Ishikawa (cell line): ENCODE data around the gene R3HDM4.

Experiments used
- CEBPB ChIP-seq: IDR thresholded peaks from 2 replicates; pipeline ENCODE4 v1.6.1; 2012
- CREB1 ChIP-seq: IDR thresholded peaks from 2 replicates; pipeline ENCODE4 v1.6.1; 2012; ENCODE audit warnings: low read depth
- EGR1 ChIP-seq: IDR thresholded peaks from 2 replicates; pipeline ENCODE4 v1.6.1; 2012
- EP300 ChIP-seq: IDR thresholded peaks from 2 replicates; pipeline ENCODE4 v1.6.1; 2012; ENCODE audit warnings: borderline replicate concordance
- FOXM1 ChIP-seq: IDR thresholded peaks from 2 replicates; pipeline ENCODE4 v1.6.1; 2012; ENCODE audit warnings: low read depth, borderline replicate concordance
- NFIC ChIP-seq: IDR thresholded peaks from 2 replicates; pipeline ENCODE4 v1.6.1; 2012
- RAD21 ChIP-seq: IDR thresholded peaks from 2 replicates; pipeline ENCODE4 v1.6.1; 2012; ENCODE audit warnings: low read depth
- TAF1 ChIP-seq: IDR thresholded peaks from 2 replicates; pipeline ENCODE4 v1.6.1; 2012; ENCODE audit warnings: low read depth, mild to moderate bottlenecking
- TCF12 ChIP-seq: IDR thresholded peaks from 2 replicates; pipeline ENCODE4 v1.6.1; 2012; ENCODE audit warnings: low read depth
- TEAD4 ChIP-seq: IDR thresholded peaks from 2 replicates; pipeline ENCODE4 v1.6.1; 2012
- YY1 ChIP-seq: IDR thresholded peaks from 2 replicates; pipeline ENCODE4 v1.6.1; 2012; ENCODE audit warnings: low read depth
- ZBTB7A ChIP-seq: IDR thresholded peaks from 2 replicates; pipeline ENCODE4 v1.6.1; 2012; ENCODE audit warnings: low read depth
- TF ChIP-seq, protein P1 (sequence below): IDR thresholded peaks from 2 replicates; pipeline ENCODE4 v1.6.1; 2012
- TF ChIP-seq, protein P2 (sequence below): IDR thresholded peaks from 2 replicates; pipeline ENCODE4 v1.6.1; 2012; ENCODE audit warnings: low read depth, mild to moderate bottlenecking
- TF ChIP-seq, protein P3 (sequence below): IDR thresholded peaks from 2 replicates; pipeline ENCODE4 v1.6.1; 2012

R3HDM4 gene

DNA sequence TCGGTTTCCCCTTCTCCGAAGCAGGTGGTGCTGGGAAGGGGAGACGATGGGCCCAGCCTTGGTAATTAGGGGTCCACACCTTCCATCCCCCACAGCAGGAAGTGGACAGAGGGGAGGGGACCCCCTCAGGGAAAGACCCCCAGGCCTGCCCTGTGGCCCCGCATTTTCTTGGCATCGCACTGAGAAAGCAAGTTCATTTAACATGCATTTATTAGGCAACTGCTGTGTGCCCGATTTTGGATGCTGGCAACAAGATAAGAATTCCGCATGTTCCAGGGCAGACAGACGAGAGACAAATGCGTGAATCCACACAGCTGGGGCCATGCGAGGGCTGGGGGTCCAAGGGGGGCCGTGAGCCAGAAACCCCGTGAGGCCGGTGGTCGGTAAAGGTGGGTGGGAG, 41.3 kb upstream of the R3HDM4 start:
- TF ChIP-seq TEAD4 (no peak), FOXM1 (no peak), EP300 (no peak), CREB1 (no peak)

DNA sequence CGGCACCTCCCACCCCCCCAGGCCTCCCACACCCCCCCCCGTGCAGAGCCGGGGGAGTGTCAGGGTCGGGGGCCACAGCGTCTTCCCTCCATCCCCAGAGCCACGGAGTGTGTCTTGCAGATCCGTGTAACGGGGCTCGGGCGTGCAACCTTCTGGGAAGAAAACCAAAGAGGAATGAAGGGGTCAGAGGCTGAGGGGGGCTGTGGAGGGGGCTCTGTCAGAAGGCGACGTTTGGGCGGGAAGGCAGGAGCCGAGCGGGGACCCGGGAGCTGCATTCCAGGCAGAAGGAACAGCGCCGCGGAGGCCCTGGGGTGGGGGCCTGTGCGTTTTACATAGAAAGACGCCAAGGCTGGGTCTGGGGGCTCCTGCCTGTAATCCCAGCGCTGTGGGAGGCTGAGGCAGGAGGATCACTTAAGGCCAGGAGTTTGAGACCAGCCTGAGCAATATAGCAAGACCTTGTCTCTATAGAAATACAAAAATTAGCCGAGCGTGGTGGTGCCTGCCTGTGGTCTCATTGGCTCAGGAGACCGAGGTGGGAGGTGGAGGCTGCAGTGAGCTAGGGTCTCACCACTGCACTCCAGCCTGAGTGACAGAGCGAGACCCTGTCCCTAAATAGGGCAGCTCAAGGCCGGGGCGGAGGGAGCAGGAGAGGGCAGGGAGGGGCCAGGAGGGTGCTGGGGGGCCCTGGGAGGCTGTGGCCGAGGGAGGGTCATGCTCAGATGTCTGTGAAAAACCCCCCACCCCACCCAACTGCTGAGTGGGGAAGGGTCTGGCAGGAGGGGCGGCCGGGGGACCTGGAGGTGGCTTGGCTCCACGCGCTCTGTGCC, 40.6 kb upstream of the R3HDM4 start:
- TF ChIP-seq CREB1 (no peak), RAD21 (no peak), ZBTB7A (peak; percentile 58)

- TF ChIP-seq RAD21 (no peak), EP300 (no peak), ZBTB7A (peak; percentile 57), TEAD4 (no peak; the same call in 1 of the 2 replicates), TCF12 (peak; percentile 24; the same call in 1 of the 2 replicates), FOXM1 (no peak), CREB1 (no peak), EGR1 (no peak), TAF1 (no peak), YY1 (no peak), NFIC (no peak), CEBPB (peak; percentile 31; the same call in 1 of the 2 replicates)
- TF ChIP-seq, protein P1, sequence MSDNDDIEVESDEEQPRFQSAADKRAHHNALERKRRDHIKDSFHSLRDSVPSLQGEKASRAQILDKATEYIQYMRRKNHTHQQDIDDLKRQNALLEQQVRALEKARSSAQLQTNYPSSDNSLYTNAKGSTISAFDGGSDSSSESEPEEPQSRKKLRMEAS: no peak
- TF ChIP-seq, protein P2, sequence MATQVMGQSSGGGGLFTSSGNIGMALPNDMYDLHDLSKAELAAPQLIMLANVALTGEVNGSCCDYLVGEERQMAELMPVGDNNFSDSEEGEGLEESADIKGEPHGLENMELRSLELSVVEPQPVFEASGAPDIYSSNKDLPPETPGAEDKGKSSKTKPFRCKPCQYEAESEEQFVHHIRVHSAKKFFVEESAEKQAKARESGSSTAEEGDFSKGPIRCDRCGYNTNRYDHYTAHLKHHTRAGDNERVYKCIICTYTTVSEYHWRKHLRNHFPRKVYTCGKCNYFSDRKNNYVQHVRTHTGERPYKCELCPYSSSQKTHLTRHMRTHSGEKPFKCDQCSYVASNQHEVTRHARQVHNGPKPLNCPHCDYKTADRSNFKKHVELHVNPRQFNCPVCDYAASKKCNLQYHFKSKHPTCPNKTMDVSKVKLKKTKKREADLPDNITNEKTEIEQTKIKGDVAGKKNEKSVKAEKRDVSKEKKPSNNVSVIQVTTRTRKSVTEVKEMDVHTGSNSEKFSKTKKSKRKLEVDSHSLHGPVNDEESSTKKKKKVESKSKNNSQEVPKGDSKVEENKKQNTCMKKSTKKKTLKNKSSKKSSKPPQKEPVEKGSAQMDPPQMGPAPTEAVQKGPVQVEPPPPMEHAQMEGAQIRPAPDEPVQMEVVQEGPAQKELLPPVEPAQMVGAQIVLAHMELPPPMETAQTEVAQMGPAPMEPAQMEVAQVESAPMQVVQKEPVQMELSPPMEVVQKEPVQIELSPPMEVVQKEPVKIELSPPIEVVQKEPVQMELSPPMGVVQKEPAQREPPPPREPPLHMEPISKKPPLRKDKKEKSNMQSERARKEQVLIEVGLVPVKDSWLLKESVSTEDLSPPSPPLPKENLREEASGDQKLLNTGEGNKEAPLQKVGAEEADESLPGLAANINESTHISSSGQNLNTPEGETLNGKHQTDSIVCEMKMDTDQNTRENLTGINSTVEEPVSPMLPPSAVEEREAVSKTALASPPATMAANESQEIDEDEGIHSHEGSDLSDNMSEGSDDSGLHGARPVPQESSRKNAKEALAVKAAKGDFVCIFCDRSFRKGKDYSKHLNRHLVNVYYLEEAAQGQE: no peak
- TF ChIP-seq, protein P3, sequence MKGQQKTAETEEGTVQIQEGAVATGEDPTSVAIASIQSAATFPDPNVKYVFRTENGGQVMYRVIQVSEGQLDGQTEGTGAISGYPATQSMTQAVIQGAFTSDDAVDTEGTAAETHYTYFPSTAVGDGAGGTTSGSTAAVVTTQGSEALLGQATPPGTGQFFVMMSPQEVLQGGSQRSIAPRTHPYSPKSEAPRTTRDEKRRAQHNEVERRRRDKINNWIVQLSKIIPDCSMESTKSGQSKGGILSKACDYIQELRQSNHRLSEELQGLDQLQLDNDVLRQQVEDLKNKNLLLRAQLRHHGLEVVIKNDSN: no peak
Measured at GRCh38 chr19:952680-953444, 39.8 kb upstream of the R3HDM4 start.

DNA sequence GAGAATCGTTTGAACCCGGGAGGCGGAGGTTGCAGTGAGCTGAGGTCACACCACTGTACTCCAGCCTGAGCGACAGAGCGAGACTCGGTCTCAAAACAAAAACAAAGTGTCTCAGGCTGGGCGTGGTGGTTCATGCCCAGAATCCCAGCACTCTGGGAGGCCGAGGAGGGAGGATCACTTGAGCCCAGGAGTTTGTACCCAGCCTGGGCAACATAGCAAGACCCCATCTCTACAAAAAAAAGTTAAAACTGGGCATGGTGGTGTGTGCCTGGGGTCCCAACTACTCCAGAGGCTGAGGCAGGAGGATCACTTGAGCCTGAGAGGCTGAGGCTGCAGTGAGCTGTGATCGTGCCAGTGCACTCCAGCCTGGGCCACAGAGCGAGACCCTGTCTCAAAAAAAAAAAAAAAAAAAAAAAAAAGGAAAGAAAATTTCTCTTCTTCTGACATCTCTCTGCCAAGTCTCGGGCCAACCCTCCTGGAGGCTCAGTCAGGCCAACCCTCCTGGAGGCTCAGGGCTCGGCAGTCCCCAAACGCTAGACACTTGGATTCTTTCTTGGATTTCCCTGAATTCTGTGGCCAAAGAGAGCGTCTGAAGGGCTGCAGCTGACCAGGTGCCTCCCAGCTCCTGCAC, 39.1 kb upstream of the R3HDM4 start:
- TF ChIP-seq EGR1 (no peak), TAF1 (no peak)
- TF ChIP-seq, protein P2: no peak

DNA sequence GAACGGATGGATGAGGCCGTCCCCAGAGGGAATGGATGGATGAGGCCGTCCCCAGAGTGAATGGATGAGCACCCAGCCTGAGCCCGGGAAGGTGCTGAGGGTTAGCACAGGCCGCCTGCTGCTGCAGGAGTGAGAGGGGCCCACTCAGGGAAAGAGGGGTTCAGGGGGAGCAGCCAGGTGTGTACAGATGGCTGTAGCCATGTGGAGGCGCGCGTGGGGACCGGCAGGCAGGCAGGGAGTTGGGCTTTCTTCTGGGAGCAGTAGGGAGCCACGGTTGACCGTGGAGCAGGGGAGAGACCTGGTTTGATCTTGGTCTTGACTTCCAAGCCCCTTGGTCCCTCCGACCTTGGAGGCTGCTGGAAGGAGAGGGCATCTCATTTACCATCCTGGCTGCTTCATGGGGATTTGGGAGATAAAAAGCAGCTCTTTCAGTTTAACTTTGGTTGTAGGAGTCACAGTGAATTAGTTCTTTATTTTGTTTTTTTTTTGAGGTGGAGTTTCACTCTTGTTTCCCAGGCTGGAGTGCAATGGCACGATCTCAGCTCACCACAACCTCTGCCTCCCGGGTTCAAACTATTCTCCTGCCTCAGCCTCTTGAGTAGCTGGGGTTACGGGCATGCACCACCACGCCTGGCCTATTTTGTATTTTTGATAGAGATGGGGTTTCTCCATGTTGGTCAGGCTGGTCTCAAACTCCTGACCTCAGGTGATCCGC, 37.5 kb upstream of the R3HDM4 start:
- TF ChIP-seq TEAD4: no peak
- no peak for TF ChIP-seq CREB1
- TF ChIP-seq YY1: no peak

- TF ChIP-seq, protein P2: no peak
- no peak for TF ChIP-seq TEAD4
Measured at GRCh38 chr19:948842-949496, 36.0 kb upstream of the R3HDM4 start.
